ENCODE data around the gene MT1M.

- TF ChIP-seq POLR2AphosphoS5 (IDR thresholded peaks at IDR 0.05; ENCODE audit: low read depth, low read length) (no peak), POLR2A (IDR thresholded peaks at IDR 0.05; ENCODE audit: low read depth, low read length) (no peak), TAF1 (IDR thresholded peaks at IDR 0.05; ENCODE audit: low read depth, low read length) (no peak), PAX5 (IDR thresholded peaks at IDR 0.05; ENCODE audit: insufficient read depth, low read length, severe bottlenecking) (no peak)
These were observed 48.9 kb upstream of the MT1M start for GRCh38 chr16:56583351-56584168.

Data from GM12891 (cell line).